Hair follicular keratinocyte (primary cell): ENCODE data around the gene PRDM1. TPM values are rescaled to one million over a fixed set of nuclear protein-coding genes. Genes with fewer than 3 reads are reported as not detected.

Experiments used
- total RNA-seq: library from RNA; depleted of rRNA; stranded (reverse); fragments of >200 nt; gene quantifications from 2 replicates; pipeline ENCODE4 v1.2.3, GENCODE V29; 2015

PRDM1 gene
- 2.7 and 10.5 TPM in 2 replicates for total RNA-seq

DNA sequence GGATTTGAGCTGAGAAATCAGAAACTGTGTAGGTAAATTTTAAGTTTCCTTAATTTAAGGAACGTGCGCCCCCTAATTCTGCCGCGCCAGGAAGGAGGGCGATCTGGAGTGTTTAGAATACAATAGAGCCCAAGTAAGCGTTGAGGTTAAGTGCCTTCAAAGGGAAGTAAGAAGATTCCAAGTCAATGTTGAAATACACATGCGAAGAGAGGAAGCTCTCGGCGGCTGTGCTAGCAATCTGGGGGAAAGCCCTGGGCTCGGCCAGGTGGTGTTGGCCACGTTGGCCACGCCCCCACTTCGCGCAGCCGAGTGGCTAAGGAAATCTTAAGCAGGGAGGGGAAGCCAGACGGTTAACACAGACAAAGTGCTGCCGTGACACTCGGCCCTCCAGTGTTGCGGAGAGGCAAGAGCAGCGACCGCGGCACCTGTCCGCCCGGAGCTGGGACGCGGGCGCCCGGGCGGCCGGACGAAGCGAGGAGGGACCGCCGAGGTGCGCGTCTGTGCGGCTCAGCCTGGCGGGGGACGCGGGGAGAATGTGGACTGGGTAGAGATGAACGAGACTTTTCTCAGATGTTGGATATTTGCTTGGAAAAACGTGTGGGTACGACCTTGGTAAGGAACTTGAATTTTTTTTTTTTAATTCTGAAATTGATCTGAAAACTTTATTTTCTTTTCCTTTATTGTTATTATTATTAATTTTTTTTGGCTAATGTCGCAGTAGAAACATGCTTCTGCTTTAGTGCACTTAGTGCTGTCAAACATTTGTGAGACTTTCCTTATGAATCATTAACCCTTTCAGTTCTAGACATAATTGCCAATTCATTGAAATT lies at the start of gene PRDM1:
TSS of gene PRDM1 (plus strand) at position 353 of the 830 bp plus-strand sequence. CDS start at position 571, 218 bp downstream.

Other genes starting within 250 kb of the PRDM1 start
- gene ATG5, start 239.4 kb downstream of the PRDM1 start, total RNA-seq, result 31.5 and 37.2 TPM in 2 replicates